Psoas muscle (tissue), 8 donors: Measurements from ENCODE around the gene NAT8. TPM values are rescaled to one million over a fixed set of nuclear protein-coding genes. Genes with fewer than 3 reads are reported as not detected.
"Not testable (repeated sequence)": the region's sequence is repeated elsewhere in the genome, so short reads cannot be mapped to it uniquely, and the experiment has no call there.

ENCODE experiments used
- ATAC-seq, 4 donors: fragments of 200-7000 bp; cut with Tn5 transposase; one replicate each; pipeline ENCODE4 v1.9.1; 2020; ENCODE audit warnings: moderate library complexity in 3 of 4, mild to moderate bottlenecking in 2 of 4
- DNase-seq, 2 donors: peaks; one replicate each; pipeline ENCODE4 v3.0.0-alpha.2; 2020
- H3K27ac ChIP-seq: fragments of 200-600 bp; one replicate; pipeline ENCODE4 v1.8.0; 2022
- H3K27me3 ChIP-seq, 3 donors: fragments of 200-600 bp in 1 of 3; one replicate each; pipeline versions ENCODE4 v1.6.1 to v1.8.0; 2013 to 2022; ENCODE audit warnings: low read length in 2 of 3, mild to moderate bottlenecking in 2 of 3, moderate library complexity in 1 of 3; ENCODE audit not compliant: insufficient read depth in 3 of 3
- H3K36me3 ChIP-seq, 2 donors: fragments of 200-600 bp in 1 of 2; one replicate each; pipeline versions ENCODE4 v1.6.1 to v1.8.0; 2013 to 2022; ENCODE audit warnings: low read depth in 1 of 2, mild to moderate bottlenecking in 1 of 2, moderate library complexity in 1 of 2; ENCODE audit not compliant: insufficient read depth in 1 of 2
- H3K4me1 ChIP-seq: fragments of 200-600 bp; one replicate; pipeline ENCODE4 v1.8.0; 2022
- H3K4me3 ChIP-seq: fragments of 200-600 bp; one replicate; pipeline ENCODE4 v1.8.0; 2022; ENCODE audit warnings: mild to moderate bottlenecking
- H3K9me3 ChIP-seq: fragments of 200-600 bp; one replicate; pipeline ENCODE4 v1.8.0; 2022
- WGBS, 3 donors: extraction: QIAGEN DNeasy Blood & Tissue Kit; methylation state at CpG; one replicate each; pipeline versions ENCODE4 v1.1.6 to v1.1.7; 2013; 5-methylcytosine and 5-hydroxymethylcytosine counted together
- intact Hi-C, 2 donors: fragments of 100-400 bp; cut with DNase I; formaldehyde crosslinking; loops; one replicate each; pipeline versions ENCODE4 v1.11.0 to v1.14.2; 2022
- polyA plus RNA-seq, 3 donors: library from polyadenylated mRNA; stranded (reverse); fragments of 200-250 nt; gene quantifications; one replicate each; pipeline ENCODE4 v1.2.3, GENCODE V29; 2013
- total RNA-seq, 4 donors: library from RNA; stranded (reverse); fragmentation: NEBNext Ultra II Directional in 2 of 4; extraction: Animal tissue kit (Norgen Biotek cat#: 25700) in 2 of 4; gene quantifications; one replicate each; pipeline versions ENCODE4 v1.2.1 to v1.2.4, GENCODE V29; 2021 to 2023
- TF ChIP-seq, protein P1 (sequence below): fragments of 200-600 bp; IDR thresholded peaks from one replicate; pipeline ENCODE4 v1.8.0; 2022; ENCODE audit warnings: antibody characterized with exemption
- donor health status: healthy with polysubstance abuse.
- donor health status: DM: no; HTN: no; CAD: no; lungs with moderate emphysema.
- donor health status: Bipolar disorder and iron deficiency.
- donor health status: healthy.
- donor health status: DM: yes; HTN: yes; CAD: no.
- donor health status: DM: no; HTN: no; CAD: no.
- donor health status: DM: no; HTN: no; CAD: no.
- donor health status: DM: yes; HTN: yes; CAD: no.

The NAT8 gene
- total and polyA plus RNA-seq, 7 donors, result not detected

DNA sequence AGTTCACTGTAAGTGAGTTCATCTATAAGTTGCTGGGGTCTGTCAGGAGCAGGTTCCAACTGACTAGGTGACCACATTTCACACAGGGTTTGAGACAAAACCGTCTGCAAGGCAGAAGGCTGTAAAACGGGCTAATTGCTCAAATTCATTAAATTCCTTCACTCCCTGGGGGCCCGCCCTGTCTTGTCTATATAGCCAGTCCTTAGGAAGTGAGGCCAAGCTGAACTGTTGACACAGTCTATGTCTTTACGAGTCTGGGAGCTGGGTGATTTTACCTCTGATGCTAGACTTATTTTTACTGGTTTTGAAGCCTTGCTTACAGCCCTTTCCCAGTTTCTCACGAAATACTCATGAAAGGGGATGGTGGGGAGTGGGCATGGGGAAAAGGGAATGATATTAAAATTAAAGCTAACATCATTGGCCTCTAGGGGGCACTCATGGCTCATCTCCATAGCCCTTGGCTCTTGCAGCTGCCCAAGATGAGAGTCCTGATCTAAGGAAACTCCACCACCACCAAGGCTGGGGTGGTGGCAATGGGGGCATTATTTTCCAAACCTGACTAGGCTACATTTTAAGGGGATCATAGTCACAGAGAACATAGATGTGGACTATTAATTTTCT lies 37.8 kb upstream of the NAT8 start:
- peak in 1 of 4 donors; percentile 56 for ATAC-seq
- intact Hi-C loops, H3K36me3 ChIP-seq, H3K27ac ChIP-seq, H3K4me1 ChIP-seq, H3K9me3 ChIP-seq, H3K4me3 ChIP-seq, H3K27me3 ChIP-seq, DNase-seq: not testable (repeated sequence)
- TF ChIP-seq, protein P1, sequence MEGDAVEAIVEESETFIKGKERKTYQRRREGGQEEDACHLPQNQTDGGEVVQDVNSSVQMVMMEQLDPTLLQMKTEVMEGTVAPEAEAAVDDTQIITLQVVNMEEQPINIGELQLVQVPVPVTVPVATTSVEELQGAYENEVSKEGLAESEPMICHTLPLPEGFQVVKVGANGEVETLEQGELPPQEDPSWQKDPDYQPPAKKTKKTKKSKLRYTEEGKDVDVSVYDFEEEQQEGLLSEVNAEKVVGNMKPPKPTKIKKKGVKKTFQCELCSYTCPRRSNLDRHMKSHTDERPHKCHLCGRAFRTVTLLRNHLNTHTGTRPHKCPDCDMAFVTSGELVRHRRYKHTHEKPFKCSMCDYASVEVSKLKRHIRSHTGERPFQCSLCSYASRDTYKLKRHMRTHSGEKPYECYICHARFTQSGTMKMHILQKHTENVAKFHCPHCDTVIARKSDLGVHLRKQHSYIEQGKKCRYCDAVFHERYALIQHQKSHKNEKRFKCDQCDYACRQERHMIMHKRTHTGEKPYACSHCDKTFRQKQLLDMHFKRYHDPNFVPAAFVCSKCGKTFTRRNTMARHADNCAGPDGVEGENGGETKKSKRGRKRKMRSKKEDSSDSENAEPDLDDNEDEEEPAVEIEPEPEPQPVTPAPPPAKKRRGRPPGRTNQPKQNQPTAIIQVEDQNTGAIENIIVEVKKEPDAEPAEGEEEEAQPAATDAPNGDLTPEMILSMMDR, result peak; percentile 43
- 25 to 30% (median 27%) methylated on average over 5 of the region's 5 CpGs for WGBS, 3 donors

DNA sequence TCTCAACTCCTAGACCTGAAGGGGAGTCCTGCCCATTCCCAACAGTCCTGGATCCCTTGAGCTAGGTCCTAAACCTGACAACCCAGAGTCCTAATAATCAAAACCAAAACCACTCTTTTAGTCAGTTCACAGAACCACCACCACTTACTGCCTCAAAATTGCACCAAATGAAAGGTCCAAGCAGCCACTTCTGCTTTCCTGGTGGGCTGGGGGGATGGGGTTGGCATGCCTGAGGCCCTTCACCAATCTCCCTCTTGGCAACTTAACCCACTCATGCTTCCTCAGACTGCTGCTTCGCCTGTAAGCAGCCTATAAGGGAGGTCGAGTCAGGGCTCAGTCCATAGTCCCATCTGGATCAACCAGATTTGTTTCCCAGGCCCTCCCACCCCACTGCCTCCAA lies 37.0 kb upstream of the NAT8 start:
- H3K27me3 ChIP-seq, H3K36me3 ChIP-seq, ATAC-seq, H3K27ac ChIP-seq, DNase-seq, H3K4me3 ChIP-seq, intact Hi-C loops, H3K9me3 ChIP-seq, H3K4me1 ChIP-seq: not testable (repeated sequence)
- 65 to 79% (median 69%) methylated on average over 2 of the region's 2 CpGs for WGBS, 3 donors

DNA sequence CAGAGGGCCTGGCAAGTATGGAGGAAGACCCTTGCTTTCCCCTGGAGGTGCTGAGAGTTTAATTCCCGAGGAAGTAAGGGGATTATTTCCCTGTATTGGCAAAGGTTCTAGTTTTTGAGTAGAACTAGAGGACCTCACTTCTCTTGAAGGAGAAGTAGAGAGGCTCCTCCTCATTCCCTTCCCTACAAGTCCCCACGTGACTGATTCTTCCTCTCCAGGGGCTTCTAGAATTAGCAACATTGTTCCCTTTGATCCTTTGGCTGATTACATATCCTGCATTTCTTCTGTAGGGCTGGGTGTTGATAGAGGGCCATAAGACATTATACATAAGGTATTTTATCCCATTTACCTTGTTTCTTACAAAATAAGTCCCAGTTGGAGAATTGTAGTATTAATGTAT lies 35.8 kb upstream of the NAT8 start:
- H3K27me3 ChIP-seq, H3K27ac ChIP-seq, H3K9me3 ChIP-seq, ATAC-seq, H3K4me3 ChIP-seq, H3K4me1 ChIP-seq, H3K36me3 ChIP-seq, intact Hi-C loops, DNase-seq: not testable (repeated sequence)
- 42 to 58% (median 43%) methylated on average over 2 of the region's 2 CpGs for WGBS, 3 donors

DNA sequence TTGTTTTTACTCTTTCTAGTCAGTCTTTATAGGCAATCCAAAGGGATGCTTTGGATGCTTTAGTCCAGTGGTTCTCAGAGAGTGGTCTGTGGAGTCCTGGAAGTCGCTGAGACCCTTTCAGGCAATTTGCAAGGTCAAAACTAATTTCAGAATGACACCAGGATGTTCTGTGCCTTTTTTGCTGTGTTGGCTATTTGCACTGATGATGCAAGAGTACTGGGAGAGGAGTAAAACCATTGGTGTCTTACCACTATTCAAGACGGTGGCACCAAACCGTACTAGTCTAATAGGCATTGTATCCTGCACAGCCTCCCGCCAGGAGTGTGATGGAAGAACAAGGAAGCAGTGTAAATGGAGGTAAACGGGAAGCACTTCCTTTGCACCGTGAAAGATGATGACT lies 34.0 kb upstream of the NAT8 start:
- intact Hi-C loops, ATAC-seq: not testable (repeated sequence)
- WGBS, 3 donors, result 72 to 74% (median 74%) methylated on average over 4 to 6 of the region's 6 CpGs

DNA sequence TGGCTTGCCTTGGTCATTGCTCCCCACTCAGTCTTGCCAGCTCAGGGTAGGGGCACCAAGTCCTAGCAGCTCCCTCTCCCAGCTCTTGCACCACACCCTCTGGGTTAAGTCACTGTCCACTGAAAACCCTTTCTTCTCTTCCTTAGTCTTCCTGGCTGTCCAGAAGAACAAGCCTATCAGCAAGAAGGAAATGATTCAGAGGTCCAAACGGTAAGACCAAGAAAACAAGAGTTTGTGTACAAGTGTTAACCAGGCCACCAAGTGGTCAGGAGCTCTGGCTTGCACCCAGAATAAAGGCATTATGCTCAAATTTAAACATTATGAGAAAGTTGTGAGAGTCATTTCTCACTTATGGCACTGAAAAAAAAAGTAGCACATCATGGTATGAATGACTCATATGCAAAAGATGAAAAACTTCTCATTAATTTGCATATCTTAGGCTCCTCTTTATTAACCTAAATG lies 32.5 kb upstream of the NAT8 start:
- H3K4me3 ChIP-seq, H3K36me3 ChIP-seq, ATAC-seq, DNase-seq, intact Hi-C loops, H3K27me3 ChIP-seq, H3K9me3 ChIP-seq, H3K4me1 ChIP-seq, H3K27ac ChIP-seq: not testable (repeated sequence)
- WGBS, 3 donors, result 46 to 61% (median 59%) methylated on average over 1 of the region's 1 CpG

More for the DNA sequence above, 34.0 kb upstream of the NAT8 start:
- not testable (repeated sequence) for H3K9me3 ChIP-seq, H3K27me3 ChIP-seq, H3K4me1 ChIP-seq, H3K4me3 ChIP-seq, DNase-seq, H3K36me3 ChIP-seq, H3K27ac ChIP-seq

DNA sequence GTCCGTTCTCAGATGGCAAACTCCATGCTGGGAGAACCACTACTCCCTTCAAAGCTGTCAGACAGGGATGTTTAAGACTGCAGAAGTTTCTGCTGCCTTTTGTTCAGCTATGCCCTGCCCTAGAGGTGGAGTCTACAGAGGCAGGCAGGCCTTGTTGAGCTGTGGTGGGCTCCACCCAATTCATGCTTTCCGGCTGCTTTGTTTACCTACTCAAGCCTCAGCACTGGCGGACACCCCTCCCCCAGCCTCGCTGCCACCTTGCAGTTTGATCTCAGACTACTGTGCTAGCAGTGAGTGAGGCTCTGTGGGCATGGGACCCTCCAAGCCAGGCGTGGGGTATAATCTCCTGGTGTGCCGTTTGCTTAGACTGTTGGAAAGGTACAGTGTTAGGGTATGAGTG lies 27.8 kb upstream of the NAT8 start:
- H3K9me3 ChIP-seq, H3K36me3 ChIP-seq, H3K4me1 ChIP-seq, H3K4me3 ChIP-seq, H3K27ac ChIP-seq, ATAC-seq, intact Hi-C loops, H3K27me3 ChIP-seq, DNase-seq: not testable (repeated sequence)
- WGBS, 3 donors, result 81 to 84% (median 82%) methylated on average over 6 of the region's 6 CpGs

DNA sequence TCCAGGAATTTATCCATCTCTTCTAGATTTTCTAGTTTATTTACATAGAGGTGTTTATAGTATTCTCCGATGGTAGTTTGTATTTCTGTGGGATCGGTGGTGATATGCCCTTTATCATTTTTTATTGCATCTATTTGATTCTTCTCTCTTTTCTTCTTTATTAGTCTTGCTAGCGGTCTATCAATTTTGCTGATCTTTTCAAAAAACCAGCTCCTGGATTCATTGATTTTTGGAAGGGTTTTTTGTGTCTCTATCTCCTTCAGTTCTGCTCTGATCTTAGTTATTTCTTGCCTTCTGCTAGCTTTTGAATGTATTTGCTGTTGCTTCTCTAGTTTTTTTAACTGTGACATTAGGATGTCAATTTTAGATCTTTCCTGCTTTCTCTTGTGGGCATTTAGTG lies 25.0 kb upstream of the NAT8 start:
- ATAC-seq, H3K27me3 ChIP-seq, H3K27ac ChIP-seq, H3K36me3 ChIP-seq, H3K4me3 ChIP-seq, intact Hi-C loops, H3K9me3 ChIP-seq, DNase-seq, H3K4me1 ChIP-seq: not testable (repeated sequence)
- WGBS, 3 donors, result 93 to 97% (median 93%) methylated on average over 2 to 3 of the region's 3 CpGs
